Liver (tissue), 9 donors: Measurements from ENCODE around the gene MAML3. TPM values are rescaled to one million over a fixed set of nuclear protein-coding genes. Genes with fewer than 3 reads are reported as not detected.

ENCODE experiments used
- DNase-seq: peaks from one replicate; pipeline ENCODE4 v3.0.0-alpha.2; 2017; ENCODE audit warnings: low spot score
- H3K27ac ChIP-seq, 2 donors: one replicate each; pipeline ENCODE4 v1.7.0; 2013; ENCODE audit warnings: inconsistent platforms in 2 of 2, low read length in 2 of 2, control low read depth in 1 of 2, low read depth in 1 of 2, mild to moderate bottlenecking in 1 of 2
- H3K27me3 ChIP-seq, 4 donors: one replicate each; pipeline versions ENCODE4 v1.6.1 to v1.7.0; 2013; ENCODE audit warnings: low read length in 3 of 4, inconsistent platforms in 1 of 4, mild to moderate bottlenecking in 1 of 4, moderate library complexity in 1 of 4; ENCODE audit not compliant: control insufficient read depth in 4 of 4, insufficient read depth in 4 of 4
- H3K36me3 ChIP-seq, 4 donors: one replicate each; pipeline versions ENCODE4 v1.6.1 to v1.7.0; 2013; ENCODE audit warnings: low read length in 3 of 4, mild to moderate bottlenecking in 3 of 4, low read depth in 1 of 4, moderate library complexity in 1 of 4; ENCODE audit not compliant: control insufficient read depth in 4 of 4, insufficient read depth in 3 of 4
- H3K4me1 ChIP-seq, 4 donors: one replicate each; pipeline versions ENCODE4 v1.6.1 to v1.7.0; 2013; ENCODE audit warnings: low read length in 3 of 4, mild to moderate bottlenecking in 3 of 4, moderate library complexity in 1 of 4; ENCODE audit not compliant: control insufficient read depth in 4 of 4, insufficient read depth in 4 of 4
- H3K4me3 ChIP-seq, 3 donors: one replicate each; pipeline versions ENCODE4 v1.6.1 to v1.7.0; 2013; ENCODE audit warnings: low read length in 3 of 3, control low read depth in 1 of 3, low read depth in 1 of 3, mild to moderate bottlenecking in 1 of 3
- H3K9ac ChIP-seq, 2 donors: one replicate each; pipeline ENCODE4 v1.7.0; 2013; ENCODE audit warnings: low read length in 2 of 2, mild to moderate bottlenecking in 2 of 2, moderate library complexity in 2 of 2, control low read depth in 1 of 2, low read depth in 1 of 2
- H3K9me3 ChIP-seq, 4 donors: one replicate each; pipeline versions ENCODE4 v1.6.1 to v1.7.0; 2013; ENCODE audit warnings: low read length in 3 of 4; ENCODE audit not compliant: control insufficient read depth in 4 of 4
- ATF3 ChIP-seq: IDR thresholded peaks from 2 replicates; pipeline ENCODE4 v1.6.1; 2016; ENCODE audit warnings: antibody characterized with exemption
- CTCF ChIP-seq: fragments of 150-350 bp; IDR thresholded peaks from 2 replicates; pipeline ENCODE4 v1.5.1; 2017; ENCODE audit warnings: improper control_type of control experiment, low read depth, low read length; ENCODE audit not compliant: missing input control
- EGR1 ChIP-seq, 2 donors: IDR thresholded peaks; 2 replicates each; pipeline ENCODE4 v1.6.1; 2016 to 2018; ENCODE audit warnings: antibody characterized with exemption in 2 of 2, low read depth in 2 of 2
- FOXA1 ChIP-seq: IDR thresholded peaks from 2 replicates; pipeline ENCODE4 v1.6.1; 2016; ENCODE audit warnings: antibody characterized with exemption
- FOXA2 ChIP-seq: IDR thresholded peaks from 2 replicates; pipeline ENCODE4 v1.6.1; 2016; ENCODE audit warnings: antibody characterized with exemption
- HNF4A ChIP-seq, 2 donors: conservative IDR thresholded peaks; 2 replicates each; pipeline ENCODE4 v1.6.1; 2016; ENCODE audit warnings: antibody characterized with exemption in 2 of 2, mild to moderate bottlenecking in 2 of 2
- JUND ChIP-seq, 2 donors: IDR thresholded peaks; 2 replicates each; pipeline ENCODE4 v1.6.1; 2016; ENCODE audit warnings: antibody characterized with exemption in 2 of 2
- NR2F2 ChIP-seq: IDR thresholded peaks from 2 replicates; pipeline ENCODE4 v1.6.1; 2016; ENCODE audit warnings: antibody characterized with exemption
- RAD21 ChIP-seq, 2 donors: IDR thresholded peaks; 2 replicates each; pipeline ENCODE4 v1.6.1; 2016; ENCODE audit warnings: antibody characterized with exemption in 2 of 2, mild to moderate bottlenecking in 2 of 2
- REST ChIP-seq: IDR thresholded peaks from 2 replicates; pipeline ENCODE4 v1.6.1; 2016; ENCODE audit warnings: antibody characterized with exemption, mild to moderate bottlenecking
- RXRA ChIP-seq, 2 donors: IDR thresholded peaks; 2 replicates each; pipeline ENCODE4 v1.6.1; 2017 to 2018; ENCODE audit warnings: antibody characterized with exemption in 2 of 2, mild to moderate bottlenecking in 1 of 2
- ZBTB33 ChIP-seq: IDR thresholded peaks from 2 replicates; pipeline ENCODE4 v1.6.1; 2016; ENCODE audit warnings: antibody characterized with exemption
- WGBS: extraction: QIAGEN DNeasy Blood & Tissue Kit; methylation state at CpG from one replicate; pipeline ENCODE4 v1.1.7; 2013; 5-methylcytosine and 5-hydroxymethylcytosine counted together
- polyA plus RNA-seq, 2 donors: library from polyadenylated mRNA; stranded (reverse) in 1 of 2; unstranded in 1 of 2; fragments of 200-250 nt in 1 of 2; fragments of >200 nt in 1 of 2; fragmentation: Nextera tagmentation in 1 of 2; extraction: Ambion mirVana in 1 of 2; gene quantifications; one replicate each; pipeline versions ENCODE4 v1.2.1 to v1.2.3, GENCODE V29; 2013 to 2015
- total RNA-seq, 2 donors: library from RNA; depleted of rRNA; stranded (reverse); fragments of >200 nt; gene quantifications; one replicate each; pipeline ENCODE4 v1.2.3, GENCODE V29; 2014
- donor health status: healthy.
- donor health status: healthy.
- donor health status: healthy.
- donor health status: healthy.
- donor health status: healthy.

Gene MAML3
- total and polyA plus RNA-seq, 4 donors: 1.3 to 4.3 (median 2.7) TPM

- TF ChIP-seq CTCF: no peak
These were observed 116.5 kb downstream of the MAML3 start (continued) for GRCh38 chr4:140037353-140038030.

- no peak for TF ChIP-seq ZBTB33
- TF ChIP-seq REST: no peak
- TF ChIP-seq RAD21 (IDR thresholded peaks at IDR 0.05): no peak
- TF ChIP-seq FOXA2: no peak
- TF ChIP-seq RXRA (IDR thresholded peaks at IDR 0.05): no peak
- 84% methylated on average over 2 of the region's 2 CpGs for WGBS
- Histone ChIP-seq H3K4me3 (no peak overlapping the region), H3K27ac (no peak overlapping the region), H3K9ac (no peak overlapping the region), H3K27me3 (no peaks in the 10 kb centered on the region), H3K9me3 (no peaks in the 10 kb centered on the region), H3K4me1 (no peaks in the 10 kb centered on the region), H3K36me3 (no peaks in the 10 kb centered on the region)
- DNase-seq: no peak
These were observed 122.3 kb downstream of the MAML3 start for GRCh38 chr4:140031706-140032105.

- Histone ChIP-seq H3K27ac (no peak overlapping the region), H3K9me3 (no peaks in the 10 kb centered on the region), H3K4me3 (no peak overlapping the region), H3K36me3 (no peaks in the 10 kb centered on the region), H3K4me1 (no peaks in the 10 kb centered on the region), H3K9ac (no peak overlapping the region), H3K27me3 (no peaks in the 10 kb centered on the region)
- no peak for DNase-seq
- 93% methylated on average over 6 of the region's 6 CpGs for WGBS
- TF ChIP-seq CTCF: no peak
- no peak for TF ChIP-seq RAD21 (IDR thresholded peaks at IDR 0.05)
- no peak for TF ChIP-seq HNF4A (conservative IDR thresholded peaks at IDR 0.05)
- TF ChIP-seq NR2F2: no peak
- TF ChIP-seq FOXA2: no peak
- no peak for TF ChIP-seq JUND (IDR thresholded peaks at IDR 0.05)
- no peak for TF ChIP-seq ZBTB33
- no peak for TF ChIP-seq FOXA1
- TF ChIP-seq RXRA (IDR thresholded peaks at IDR 0.05): no peak
- TF ChIP-seq EGR1 (IDR thresholded peaks at IDR 0.05; ENCODE audit: low read depth in 2 of 2): no peak
- no peak for TF ChIP-seq ATF3
- TF ChIP-seq REST: no peak
These were observed 122.9 kb downstream of the MAML3 start for GRCh38 chr4:140031061-140031460.
